Amniotic stem cell (primary cell): Measurements from ENCODE around the gene GSE1.

Experiments
- DNase-seq: peaks from one replicate; lab custom pipeline; 2025; lab: John Stamatoyannopoulos, UW

GSE1 gene

GRCh38 chr16:85606904-85607303 is 6.2 kb upstream of the GSE1 start:
- DNase-seq = no peak

- no peak for DNase-seq
Measured at GRCh38 chr16:85607321-85607765, 5.8 kb upstream of the GSE1 start.

GRCh38 chr16:85607796-85608514 is 5.2 kb upstream of the GSE1 start:
- DNase-seq = no peak

GRCh38 chr16:85608515-85608885 is 4.6 kb upstream of the GSE1 start:
- no peak for DNase-seq

DNA sequence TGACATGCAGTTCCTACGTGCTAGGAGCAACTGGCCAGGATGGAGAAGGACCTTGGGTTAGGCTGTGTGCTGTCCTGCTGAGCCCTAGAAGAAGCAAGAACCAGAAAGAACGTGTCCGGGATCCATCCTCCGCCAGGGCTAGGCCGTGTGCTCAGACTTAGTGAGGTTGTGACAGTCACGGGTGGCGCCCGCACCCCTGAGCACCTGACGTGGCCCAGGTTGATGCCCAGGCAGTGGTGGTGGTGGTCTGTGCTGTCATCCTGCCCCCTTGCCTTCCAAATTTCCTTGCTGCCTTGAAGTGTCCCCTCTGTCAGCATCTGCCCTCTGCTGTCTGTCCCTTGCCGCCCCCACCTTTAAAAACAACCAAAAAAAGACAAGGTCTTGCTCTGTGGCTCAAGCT is 4.2 kb upstream of the GSE1 start:
- DNase-seq = no peak

- DNase-seq = no peak
Measured at GRCh38 chr16:85609539-85609938, 3.6 kb upstream of the GSE1 start.

GRCh38 chr16:85610059-85610445 is 3.1 kb upstream of the GSE1 start:
- DNase-seq = no peak

DNA sequence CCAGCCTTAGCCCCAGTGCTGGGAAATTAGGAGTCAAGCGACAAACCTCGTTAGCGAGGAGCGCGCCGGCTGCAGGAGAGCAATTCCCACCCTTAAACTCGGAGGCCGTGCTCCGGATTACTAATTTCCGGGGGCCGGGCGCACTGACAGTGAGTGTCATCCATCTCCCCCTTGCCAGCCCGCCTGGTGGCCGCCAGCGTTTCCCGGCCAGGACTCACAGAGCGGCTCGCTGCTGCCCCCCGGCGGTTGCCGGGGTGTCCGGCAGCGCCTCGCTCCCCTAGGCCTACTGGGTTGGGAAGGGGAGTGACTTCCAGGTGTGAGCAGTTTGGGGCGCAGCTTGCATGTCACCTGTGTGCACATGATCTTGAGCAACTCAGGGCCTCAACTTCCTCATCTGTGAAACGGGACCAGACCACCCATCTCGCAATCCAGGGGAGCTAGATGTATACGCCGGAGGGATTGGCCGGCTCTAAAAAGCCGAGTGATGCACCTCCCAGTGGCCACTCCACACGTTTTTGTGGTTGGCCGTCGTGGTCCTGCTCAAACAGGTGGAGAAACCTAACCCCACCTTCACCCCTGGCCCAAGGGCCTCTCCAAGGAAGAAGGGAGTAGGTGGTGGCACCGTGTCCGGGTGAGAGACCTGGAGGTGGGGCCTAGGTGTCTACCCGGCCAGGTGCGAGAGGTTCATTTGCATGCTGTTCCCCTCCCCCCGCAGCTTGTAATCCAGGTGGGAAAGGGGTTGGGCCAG is 2.5 kb upstream of the GSE1 start:
- DNase-seq = peak; percentile 69

DNA sequence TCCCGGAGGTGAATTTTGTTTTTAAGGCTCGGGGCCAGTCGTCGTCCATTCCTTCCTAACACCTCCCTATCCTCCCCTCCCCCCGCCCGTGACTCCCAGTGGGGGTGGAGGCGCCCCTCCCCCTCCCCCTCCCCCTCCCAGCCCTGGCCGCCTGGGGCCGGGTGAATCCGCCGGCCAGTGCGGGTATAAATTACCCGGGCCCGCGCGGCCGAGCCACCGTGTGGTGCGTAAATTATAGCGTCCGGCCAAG is 2.0 kb upstream of the GSE1 start:
- DNase-seq = no peak

GRCh38 chr16:85611444-85612190 is 1.5 kb upstream of the GSE1 start:
- DNase-seq = peak; percentile 62

DNA sequence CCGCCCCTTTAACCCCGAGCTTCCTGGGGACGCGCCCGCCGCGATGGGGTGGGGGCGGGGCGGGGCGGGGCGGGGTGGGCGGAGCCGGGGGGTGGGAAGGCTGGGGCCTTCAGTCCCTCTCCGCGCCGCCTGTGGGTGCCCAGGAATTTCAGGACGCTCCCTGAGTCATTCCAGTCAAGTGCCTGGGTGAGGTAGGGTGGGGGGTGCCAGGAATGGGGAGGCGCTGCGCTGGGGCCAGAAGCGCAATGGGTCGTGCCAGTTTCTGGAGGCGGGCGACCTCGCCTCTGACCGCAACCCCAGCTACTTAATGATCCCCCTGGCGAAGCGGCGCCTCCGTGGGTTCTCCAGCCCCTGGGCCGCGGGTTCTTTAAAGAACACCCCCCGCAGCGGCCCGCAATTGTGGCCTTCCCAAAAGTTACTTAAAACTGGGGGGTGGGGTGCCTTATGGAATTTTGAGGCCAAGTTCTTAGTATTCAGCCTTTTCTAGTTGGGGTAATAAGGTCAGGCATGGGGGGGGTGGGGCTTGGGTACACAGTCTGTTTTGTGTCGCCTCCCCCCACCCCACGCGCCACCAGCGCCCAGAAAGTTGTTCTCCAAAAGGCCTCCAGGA is 826 bp upstream of the GSE1 start:
- DNase-seq = peak; percentile 83

DNA sequence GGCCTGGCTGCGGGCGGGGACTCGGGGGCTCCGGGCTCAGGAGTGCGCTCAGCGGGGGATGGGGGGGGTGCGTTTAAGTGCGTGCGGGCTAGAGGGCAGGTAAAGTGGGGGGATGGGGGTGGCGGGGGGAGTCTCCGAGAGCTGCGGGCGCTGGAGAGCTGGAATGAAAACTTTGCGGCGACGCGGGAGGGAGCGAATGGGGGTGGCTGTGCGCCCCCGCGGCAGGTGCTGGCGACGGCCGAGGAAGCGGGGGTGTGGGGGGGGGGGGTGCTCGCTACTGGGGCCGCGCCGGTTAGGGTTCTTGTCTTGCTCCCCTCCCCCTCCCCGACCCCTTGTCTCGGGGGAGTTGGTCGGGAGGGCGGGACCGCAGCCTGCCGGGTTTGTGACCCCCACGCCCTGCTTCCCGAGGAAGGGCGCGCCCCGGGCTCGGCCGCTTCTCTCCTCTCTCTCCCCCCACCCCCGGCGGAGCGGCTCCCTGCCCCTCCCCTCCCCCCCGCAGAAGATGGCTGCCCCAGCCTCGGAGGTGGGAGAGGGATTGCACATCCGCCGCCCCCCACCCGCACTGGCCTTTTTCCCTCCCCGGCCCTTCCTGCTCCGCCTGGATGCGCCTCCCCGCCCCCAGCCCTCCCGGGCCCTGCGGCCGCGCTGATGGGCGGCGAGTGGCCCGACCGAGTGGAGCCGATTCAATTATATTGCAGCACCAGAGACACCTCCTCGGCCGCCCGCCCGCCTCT is 649 bp downstream of the GSE1 start:
- no peak for DNase-seq

DNA sequence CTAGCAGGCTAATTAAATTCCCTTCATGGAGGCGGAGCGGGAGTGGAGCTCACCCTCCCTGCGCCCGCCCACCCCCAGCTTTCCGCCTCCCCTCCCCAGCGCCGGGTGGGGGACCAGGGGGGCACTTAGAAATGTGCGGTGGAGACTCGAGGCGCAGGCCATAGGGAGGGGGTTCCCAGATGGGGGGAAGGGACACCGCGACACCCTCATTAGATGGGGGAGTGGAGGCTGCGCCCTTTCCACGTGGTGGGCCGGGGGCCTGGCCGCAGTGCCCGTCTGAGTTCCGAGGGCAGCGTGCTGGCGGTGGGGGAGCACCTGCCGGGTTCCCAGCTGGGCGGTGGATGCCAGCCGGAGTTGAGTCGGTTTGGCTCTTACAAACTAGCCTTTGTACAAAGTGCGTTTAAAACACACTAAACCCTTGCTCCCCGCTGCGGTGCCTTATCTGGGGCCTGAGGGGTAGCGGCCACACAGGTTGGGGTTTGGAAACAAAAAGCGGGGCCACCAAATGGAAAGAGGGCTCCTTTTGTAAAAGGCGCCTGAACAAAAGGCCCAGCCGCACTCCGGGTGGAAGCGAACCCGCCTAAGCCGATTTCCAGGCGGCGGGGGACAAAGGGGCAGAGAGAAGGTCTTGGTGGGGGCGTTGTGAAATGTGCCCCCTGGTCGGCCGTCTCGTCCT is 1.4 kb downstream of the GSE1 start:
- DNase-seq = no peak

DNA sequence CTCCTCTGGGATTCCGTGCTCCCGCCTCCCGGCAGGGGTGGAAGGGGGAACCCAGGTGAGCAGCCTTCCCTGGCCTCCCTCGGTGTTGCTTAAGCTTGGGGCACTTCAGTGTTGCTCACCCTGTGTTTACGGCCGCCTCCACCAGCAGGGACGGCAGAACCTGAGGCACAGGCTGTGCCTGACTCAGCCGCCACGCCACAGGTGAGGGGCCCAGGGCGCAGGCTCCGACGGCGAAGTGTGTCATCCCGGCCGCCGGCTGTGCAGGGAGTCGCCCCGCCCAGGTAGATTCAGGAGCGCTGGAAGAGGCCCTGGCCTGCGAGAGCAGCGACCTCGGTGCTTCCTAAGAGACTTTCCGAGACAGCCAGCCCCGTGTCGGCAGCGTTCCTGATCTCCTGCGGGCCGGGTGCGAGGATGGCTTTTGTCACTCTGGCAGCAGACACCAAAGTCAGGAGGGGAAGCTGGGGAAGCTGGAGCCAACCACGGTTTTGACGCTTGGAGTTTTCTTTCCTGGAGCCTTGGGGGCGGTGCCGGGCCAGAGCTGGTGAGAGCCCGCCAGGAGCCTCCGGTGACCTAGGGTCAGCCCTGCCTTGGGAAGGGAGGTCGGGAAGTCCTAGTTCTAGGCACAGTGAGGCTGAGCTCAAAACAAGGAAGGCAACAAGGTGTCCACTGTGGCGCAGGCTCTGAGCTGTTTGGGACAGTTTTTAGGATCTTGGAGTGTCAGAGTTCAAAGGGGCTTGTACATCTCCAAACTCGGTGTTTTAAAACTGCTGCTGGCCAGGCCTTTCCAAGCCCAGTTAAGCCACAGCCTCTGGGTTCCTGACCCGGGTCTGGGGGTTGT is 2.1 kb downstream of the GSE1 start:
- DNase-seq = no peak

- DNase-seq = peak; percentile 44
Measured at GRCh38 chr16:85615852-85616606, 2.9 kb downstream of the GSE1 start.

DNA sequence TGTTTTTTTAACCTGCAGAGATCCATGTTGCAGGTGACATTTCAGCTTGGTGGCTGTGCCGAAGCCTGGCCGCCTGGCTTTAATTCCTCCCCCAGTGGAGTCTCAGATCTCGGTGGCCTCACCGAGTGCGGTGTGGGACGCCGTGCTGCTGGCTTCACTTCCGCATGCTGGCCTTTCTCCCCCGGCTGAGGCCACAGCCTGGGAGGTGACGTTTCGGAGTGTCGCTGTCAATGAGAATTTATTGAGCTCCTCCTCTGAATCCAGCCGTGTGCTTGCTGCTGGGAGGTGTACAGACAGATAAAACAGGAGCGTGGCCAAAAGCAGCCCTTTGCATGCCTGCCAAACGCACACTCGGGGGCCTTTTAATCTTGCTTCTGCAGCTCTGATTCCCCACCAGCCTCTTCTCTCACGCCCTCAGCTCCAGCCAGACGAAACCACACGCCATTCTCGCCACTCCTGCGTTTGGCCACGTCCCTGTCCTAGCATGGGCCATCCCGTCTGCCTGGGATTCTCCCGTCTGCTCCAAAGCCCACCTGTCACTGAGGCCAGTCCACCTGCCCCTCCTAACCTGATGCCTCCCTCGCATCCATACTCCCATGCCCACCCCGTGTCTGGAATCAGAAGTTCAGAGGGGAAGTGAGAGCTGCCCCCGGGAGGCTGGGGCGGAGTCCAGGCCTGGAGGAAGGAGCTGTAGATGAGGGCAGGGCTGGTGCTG is 3.6 kb downstream of the GSE1 start:
- DNase-seq = no peak

DNA sequence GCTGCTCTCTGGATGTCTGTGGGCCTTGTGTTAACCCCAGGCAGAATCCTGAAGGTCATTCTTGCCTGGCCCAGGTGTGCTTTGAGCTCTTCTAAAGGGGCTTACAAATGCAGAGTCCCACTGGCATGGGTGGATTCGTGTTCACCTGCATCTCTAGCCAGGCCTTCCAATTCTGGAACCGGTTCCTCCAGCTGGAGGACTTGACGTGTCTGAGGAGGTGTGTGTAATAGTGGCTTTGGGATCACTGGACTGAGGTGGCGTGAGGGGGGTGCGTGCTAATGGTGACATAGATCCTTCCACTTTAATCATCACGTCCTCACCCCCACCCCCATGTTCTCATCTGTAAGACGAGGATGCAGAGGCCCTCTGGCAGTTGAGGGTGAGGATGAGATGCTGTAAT is 4.8 kb downstream of the GSE1 start:
- no peak for DNase-seq

DNA sequence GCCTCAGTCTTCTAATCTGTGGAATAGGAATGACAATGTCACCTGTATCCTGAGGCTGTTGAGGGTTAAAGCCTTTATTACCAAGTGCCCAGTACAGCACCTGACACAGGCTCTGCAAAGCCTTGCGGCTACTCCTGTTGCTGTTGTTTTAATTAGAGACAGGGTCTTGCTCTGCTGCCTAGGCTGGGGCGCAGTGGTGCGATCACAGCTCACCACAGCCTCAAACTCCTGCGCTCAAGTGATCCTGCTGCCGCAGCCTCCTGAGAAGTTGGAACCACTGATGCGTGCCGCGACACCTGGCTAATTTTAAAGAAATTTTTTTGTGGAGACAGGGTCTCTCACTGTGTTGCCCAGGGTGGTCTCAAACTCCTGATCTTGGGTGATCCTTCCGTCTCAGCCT is 5.4 kb downstream of the GSE1 start:
- DNase-seq = no peak
